ENCODE results near the gene NANOS3. TPM values are rescaled to one million over a fixed set of nuclear protein-coding genes. Genes with fewer than 3 reads are reported as not detected.

Gene NANOS3
- total and polyA plus RNA-seq, 2 of the 13 experiments (the other 11 are each of a cell fraction or from before 2014, with no cell fraction given) = 0.21 TPM; not detected in 1

DNA sequence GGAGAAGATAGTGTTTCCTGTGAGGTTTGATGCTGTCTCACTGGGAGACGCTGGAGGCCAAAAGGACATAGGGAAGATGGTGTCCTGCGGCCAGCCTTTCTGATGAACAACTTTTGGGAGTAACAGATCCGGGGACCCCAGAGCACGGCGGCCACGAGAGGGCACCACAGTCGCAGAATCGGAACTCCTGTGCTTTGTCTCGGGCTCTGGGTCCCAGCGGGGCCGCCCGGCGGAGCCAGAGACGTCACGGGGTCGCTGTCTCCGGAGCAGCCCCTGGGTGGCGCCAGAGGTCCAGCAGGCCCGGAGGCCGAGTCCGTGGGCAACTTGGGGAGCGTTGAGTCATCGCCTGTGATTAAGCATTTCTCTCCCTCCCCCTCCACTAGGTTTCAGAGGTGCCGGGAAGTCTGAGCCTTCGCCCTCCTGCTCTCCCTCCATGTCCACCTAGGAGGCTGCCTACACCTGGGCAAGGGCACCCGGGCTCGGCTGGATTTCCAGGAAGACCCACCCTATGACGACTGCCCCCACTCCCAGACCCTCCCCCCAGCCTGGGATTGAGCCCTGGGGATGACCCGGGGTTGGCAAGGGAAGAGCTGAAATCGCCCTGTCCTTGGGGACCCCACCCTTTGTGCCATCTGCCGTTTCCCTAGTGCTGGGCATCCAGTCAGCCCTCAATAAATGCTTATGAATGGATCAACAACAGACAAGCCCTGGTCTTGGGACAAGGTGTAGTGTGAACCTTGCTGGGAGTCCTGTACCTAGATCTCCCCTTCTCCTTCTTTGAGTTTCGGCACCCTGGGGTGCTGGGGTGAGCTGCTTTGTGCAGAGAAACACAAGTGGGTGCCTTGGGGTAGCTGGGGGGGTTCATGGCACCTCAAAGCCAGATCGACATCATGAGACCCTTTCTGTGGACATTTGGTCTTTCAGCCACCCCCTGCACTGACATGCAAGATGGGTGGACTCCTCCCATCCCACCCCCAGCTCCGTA is 3.4 kb downstream of the NANOS3 start (continued):
- TF ChIP-seq MAZ (IDR thresholded peaks at IDR 0.05; ENCODE audit: borderline replicate concordance, low read depth, low read length) (peak; percentile 83), MAZ (CRISPR knock-in tag; IDR thresholded peaks at IDR 0.05; ENCODE audit: low read depth) (peak; percentile 76), HMG20B (CRISPR knock-in tag; conservative IDR thresholded peaks at IDR 0.05) (no peak), ZNF160 (CRISPR knock-in tag; IDR thresholded peaks at IDR 0.05) (no peak; the same call in 1 of the 2 replicates), KDM5B (CRISPR knock-in tag; IDR thresholded peaks at IDR 0.05; ENCODE audit: borderline replicate concordance) (peak; percentile 71; the same call in 1 of the 2 replicates), ZNF337 (CRISPR knock-in tag; IDR thresholded peaks at IDR 0.05; ENCODE audit: borderline replicate concordance, low read depth) (no peak), ETV6 (CRISPR knock-in tag; conservative IDR thresholded peaks at IDR 0.05) (no peak), HNRNPLL (IDR thresholded peaks at IDR 0.05; ENCODE audit: low read depth, low read length, poor library complexity, severe bottlenecking) (peak; percentile 51), ZNF205 (CRISPR knock-in tag; IDR thresholded peaks at IDR 0.05) (peak; percentile 60; the same call in 1 of the 2 replicates), SIN3A (IDR thresholded peaks at IDR 0.05; ENCODE audit: borderline replicate concordance, low read depth, low read length) (0 out of 2 replicates have a peak, but pooled peaks have one; percentile 30), RARA (CRISPR knock-in tag; IDR thresholded peaks at IDR 0.05) (0 out of 2 replicates have a peak, but pooled peaks have one; percentile 7), MED1 (CRISPR knock-in tag; IDR thresholded peaks at IDR 0.05) (peak; percentile 46), NAIF1 (CRISPR knock-in tag; IDR thresholded peaks at IDR 0.05; ENCODE audit: borderline replicate concordance) (no peak), SKI (IDR thresholded peaks at IDR 0.05; ENCODE audit: partially characterized antibody) (peak; percentile 79)
- TF ChIP-seq, protein P1, sequence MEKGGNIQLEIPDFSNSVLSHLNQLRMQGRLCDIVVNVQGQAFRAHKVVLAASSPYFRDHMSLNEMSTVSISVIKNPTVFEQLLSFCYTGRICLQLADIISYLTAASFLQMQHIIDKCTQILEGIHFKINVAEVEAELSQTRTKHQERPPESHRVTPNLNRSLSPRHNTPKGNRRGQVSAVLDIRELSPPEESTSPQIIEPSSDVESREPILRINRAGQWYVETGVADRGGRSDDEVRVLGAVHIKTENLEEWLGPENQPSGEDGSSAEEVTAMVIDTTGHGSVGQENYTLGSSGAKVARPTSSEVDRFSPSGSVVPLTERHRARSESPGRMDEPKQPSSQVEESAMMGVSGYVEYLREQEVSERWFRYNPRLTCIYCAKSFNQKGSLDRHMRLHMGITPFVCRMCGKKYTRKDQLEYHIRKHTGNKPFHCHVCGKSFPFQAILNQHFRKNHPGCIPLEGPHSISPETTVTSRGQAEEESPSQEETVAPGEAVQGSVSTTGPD (CRISPR knock-in tag; IDR thresholded peaks at IDR 0.05) = no peak
- TF ChIP-seq, protein P2, sequence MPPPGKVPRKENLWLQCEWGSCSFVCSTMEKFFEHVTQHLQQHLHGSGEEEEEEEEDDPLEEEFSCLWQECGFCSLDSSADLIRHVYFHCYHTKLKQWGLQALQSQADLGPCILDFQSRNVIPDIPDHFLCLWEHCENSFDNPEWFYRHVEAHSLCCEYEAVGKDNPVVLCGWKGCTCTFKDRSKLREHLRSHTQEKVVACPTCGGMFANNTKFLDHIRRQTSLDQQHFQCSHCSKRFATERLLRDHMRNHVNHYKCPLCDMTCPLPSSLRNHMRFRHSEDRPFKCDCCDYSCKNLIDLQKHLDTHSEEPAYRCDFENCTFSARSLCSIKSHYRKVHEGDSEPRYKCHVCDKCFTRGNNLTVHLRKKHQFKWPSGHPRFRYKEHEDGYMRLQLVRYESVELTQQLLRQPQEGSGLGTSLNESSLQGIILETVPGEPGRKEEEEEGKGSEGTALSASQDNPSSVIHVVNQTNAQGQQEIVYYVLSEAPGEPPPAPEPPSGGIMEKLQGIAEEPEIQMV (CRISPR knock-in tag; IDR thresholded peaks at IDR 0.05; ENCODE audit: low read depth) = no peak
- TF ChIP-seq, protein P3, sequence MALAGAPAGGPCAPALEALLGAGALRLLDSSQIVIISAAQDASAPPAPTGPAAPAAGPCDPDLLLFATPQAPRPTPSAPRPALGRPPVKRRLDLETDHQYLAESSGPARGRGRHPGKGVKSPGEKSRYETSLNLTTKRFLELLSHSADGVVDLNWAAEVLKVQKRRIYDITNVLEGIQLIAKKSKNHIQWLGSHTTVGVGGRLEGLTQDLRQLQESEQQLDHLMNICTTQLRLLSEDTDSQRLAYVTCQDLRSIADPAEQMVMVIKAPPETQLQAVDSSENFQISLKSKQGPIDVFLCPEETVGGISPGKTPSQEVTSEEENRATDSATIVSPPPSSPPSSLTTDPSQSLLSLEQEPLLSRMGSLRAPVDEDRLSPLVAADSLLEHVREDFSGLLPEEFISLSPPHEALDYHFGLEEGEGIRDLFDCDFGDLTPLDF (CRISPR knock-in tag; IDR thresholded peaks at IDR 0.05) = no peak
- TF ChIP-seq, protein P4, sequence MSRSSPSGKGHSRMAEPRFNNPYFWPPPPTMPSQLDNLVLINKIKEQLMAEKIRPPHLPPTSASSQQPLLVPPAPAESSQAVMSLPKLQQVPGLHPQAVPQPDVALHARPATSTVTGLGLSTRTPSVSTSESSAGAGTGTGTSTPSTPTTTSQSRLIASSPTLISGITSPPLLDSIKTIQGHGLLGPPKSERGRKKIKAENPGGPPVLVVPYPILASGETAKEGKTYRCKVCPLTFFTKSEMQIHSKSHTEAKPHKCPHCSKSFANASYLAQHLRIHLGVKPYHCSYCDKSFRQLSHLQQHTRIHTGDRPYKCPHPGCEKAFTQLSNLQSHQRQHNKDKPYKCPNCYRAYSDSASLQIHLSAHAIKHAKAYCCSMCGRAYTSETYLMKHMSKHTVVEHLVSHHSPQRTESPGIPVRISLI (CRISPR knock-in tag; IDR thresholded peaks at IDR 0.05; ENCODE audit: borderline replicate concordance) = peak; percentile 57; the same call in 1 of the 2 replicates
- TF ChIP-seq, protein P5, sequence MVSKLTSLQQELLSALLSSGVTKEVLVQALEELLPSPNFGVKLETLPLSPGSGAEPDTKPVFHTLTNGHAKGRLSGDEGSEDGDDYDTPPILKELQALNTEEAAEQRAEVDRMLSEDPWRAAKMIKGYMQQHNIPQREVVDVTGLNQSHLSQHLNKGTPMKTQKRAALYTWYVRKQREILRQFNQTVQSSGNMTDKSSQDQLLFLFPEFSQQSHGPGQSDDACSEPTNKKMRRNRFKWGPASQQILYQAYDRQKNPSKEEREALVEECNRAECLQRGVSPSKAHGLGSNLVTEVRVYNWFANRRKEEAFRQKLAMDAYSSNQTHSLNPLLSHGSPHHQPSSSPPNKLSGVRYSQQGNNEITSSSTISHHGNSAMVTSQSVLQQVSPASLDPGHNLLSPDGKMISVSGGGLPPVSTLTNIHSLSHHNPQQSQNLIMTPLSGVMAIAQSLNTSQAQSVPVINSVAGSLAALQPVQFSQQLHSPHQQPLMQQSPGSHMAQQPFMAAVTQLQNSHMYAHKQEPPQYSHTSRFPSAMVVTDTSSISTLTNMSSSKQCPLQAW (CRISPR knock-in tag; IDR thresholded peaks at IDR 0.05) = no peak; the same call in 1 of the 2 replicates
- TF ChIP-seq, protein P6, sequence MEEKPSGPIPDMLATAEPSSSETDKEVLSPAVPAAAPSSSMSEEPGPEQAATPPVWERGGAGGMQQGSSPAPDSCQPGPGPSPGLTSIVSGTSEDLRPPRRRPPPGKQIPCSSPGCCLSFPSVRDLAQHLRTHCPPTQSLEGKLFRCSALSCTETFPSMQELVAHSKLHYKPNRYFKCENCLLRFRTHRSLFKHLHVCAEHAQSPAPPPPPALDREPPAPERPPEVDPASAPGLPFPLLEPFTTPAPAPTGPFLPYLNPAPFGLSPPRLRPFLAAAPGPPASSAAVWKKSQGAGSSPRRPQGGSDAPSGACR (CRISPR knock-in tag; IDR thresholded peaks at IDR 0.05) = peak; percentile 50; the same call in 1 of the 2 replicates

Measured in HepG2 (cell line).